Astrocyte of the spinal cord (primary cell): ENCODE results near the gene NPDC1.

Experiments
- DNase-seq: peaks from one replicate; pipeline ENCODE4 v3.0.0; 2011; ENCODE audit warnings: low read depth, low spot score
- H3K4me3 ChIP-seq: 2 replicates; pipeline ENCODE4 v1.5.1; 2011; ENCODE audit warnings: low read depth, mild to moderate bottlenecking, low read length, moderate library complexity
- CTCF ChIP-seq: IDR thresholded peaks from 2 replicates; pipeline ENCODE4 v1.5.1; 2012; ENCODE audit warnings: low read depth, mild to moderate bottlenecking, low read length, inconsistent platforms
- in situ Hi-C: cut with HindIII; loops from 2 replicates; pipeline ENCODE4 v1.10.0; 2017; ENCODE audit warnings: low sequenced_read_pairs

The NPDC1 gene

GRCh38 chr9:137046088-137046787 is at the start of gene NPDC1:
Gene NPDC1, minus strand, starts transcription at chr9:137046177. Its CDS starts 188 bp downstream, at chr9:137045989.
- in situ Hi-C loops, result loop anchor here (25.0 kb wide), 1 partner anchor 109 kb away; the partner anchor contains the start of genes C8G and FBXW5
- peak within 1 kb of the TSS; percentile 47 for H3K4me3 ChIP-seq
- DNase-seq, result peak; percentile 62
- TF ChIP-seq CTCF, result peak; percentile 96

- no peak for DNase-seq
- TF ChIP-seq CTCF, result no peak
- in situ Hi-C loops, result no loop called here
- no peak overlapping the region for H3K4me3 ChIP-seq
Observed at GRCh38 chr9:137089232-137089947, 43.4 kb upstream of the NPDC1 start.

- in situ Hi-C loops, result no loop called here
- no peak for TF ChIP-seq CTCF
- no peak overlapping the region for H3K4me3 ChIP-seq
- no peak for DNase-seq
Observed at GRCh38 chr9:137088121-137088520, 42.1 kb upstream of the NPDC1 start.

- in situ Hi-C loops, result no loop called here
- no peak for TF ChIP-seq CTCF
- DNase-seq, result no peak
- peak overlapping the region; percentile 82 for H3K4me3 ChIP-seq
Observed at GRCh38 chr9:137087409-137087925, 41.5 kb upstream of the NPDC1 start.

- in situ Hi-C loops, result no loop called here
- H3K4me3 ChIP-seq, result peak within 1 kb of the TSS; percentile 82
- no peak for TF ChIP-seq CTCF
- DNase-seq, result peak; percentile 99
Observed at GRCh38 chr9:137086531-137087408, 40.8 kb upstream of the NPDC1 start, which contains the start of gene MAN1B1. Gene MAN1B1, plus strand, starts transcription at chr9:137086985. Its CDS starts 15 bp downstream, at chr9:137087000.
